Naive thymus-derived CD8-positive, alpha-beta T cell (primary cell): ENCODE results near the gene SLC51A. TPM values are rescaled to one million over a fixed set of nuclear protein-coding genes. Genes with fewer than 3 reads are reported as not detected.
"Not testable (repeated sequence)": the region's sequence is repeated elsewhere in the genome, so short reads cannot be mapped to it uniquely, and the experiment has no call there.

Experiments
- ATAC-seq, 2 donors: fragments of 150-1000 bp; cut with Tn5 transposase in 1 of 2; sonication (Bioruptor Pico), chemical (Tn5 transposase) in 1 of 2; 1 replicate in 1 of 2; 2 replicates in 1 of 2; pipeline ENCODE4 v1.10.0; 2021; ENCODE audit warnings: mild to moderate bottlenecking in 2 of 2, moderate library complexity in 2 of 2
- POLR2A ChIA-PET: fragments of 350-600 bp; sonication (Branson Sonifier 250); formaldehyde crosslinking; loops from one replicate; lab custom pipeline; 2021; ENCODE audit warnings: antibody characterized with exemption; lab: Charles Lee
- DNase-seq, 10 donors: peaks; one replicate each; pipeline versions ENCODE4 v3.0.0 to v3.0.0-alpha.2; 2020 to 2022
- H3K27ac Mint-ChIP-seq, 10 donors: one replicate each; pipeline ENCODE4 v1.8.0; 2020 to 2022; ENCODE audit warnings: mild to moderate bottlenecking in 10 of 10, mixed read lengths in 10 of 10, moderate library complexity in 4 of 10, inconsistent platforms in 1 of 10
- H3K27me3 Mint-ChIP-seq, 5 donors: one replicate each; pipeline ENCODE4 v1.8.0; 2021 to 2022; ENCODE audit warnings: mixed read lengths in 5 of 5
- H3K36me3 Mint-ChIP-seq, 3 donors: one replicate each; pipeline ENCODE4 v1.8.0; 2020 to 2022; ENCODE audit warnings: mixed read lengths in 3 of 3, mild to moderate bottlenecking in 2 of 3, inconsistent platforms in 1 of 3
- H3K4me1 Mint-ChIP-seq, 4 donors: one replicate each; pipeline ENCODE4 v1.8.0; 2021 to 2022; ENCODE audit warnings: mixed read lengths in 4 of 4
- H3K4me3 Mint-ChIP-seq, 10 donors: one replicate each; pipeline ENCODE4 v1.8.0; 2020 to 2022; ENCODE audit warnings: mild to moderate bottlenecking in 10 of 10, mixed read lengths in 10 of 10, moderate library complexity in 6 of 10, inconsistent platforms in 1 of 10
- H3K9me3 Mint-ChIP-seq, 9 donors: one replicate each; pipeline ENCODE4 v1.8.0; 2020 to 2022; ENCODE audit warnings: mixed read lengths in 9 of 9, mild to moderate bottlenecking in 3 of 9, inconsistent platforms in 1 of 9, moderate library complexity in 1 of 9
- polyA plus RNA-seq, 3 donors: library from polyadenylated mRNA; unstranded; fragments of 300-500 nt; fragmentation: Illumina TruSeq; gene quantifications; one replicate each; pipeline ENCODE4 v1.2.3, GENCODE V29; 2021
- total RNA-seq, 8 experiments: library from RNA in 2 of 8; stranded (reverse) in 2 of 8; gene quantifications; one replicate each; pipeline ENCODE4 v1.2.3 and lab custom pipeline; 2021 to 2026

The SLC51A gene
- total and polyA plus RNA-seq, 5 experiments from 2014 or later: 0.67 to 0.89 TPM; not detected in 3

DNA sequence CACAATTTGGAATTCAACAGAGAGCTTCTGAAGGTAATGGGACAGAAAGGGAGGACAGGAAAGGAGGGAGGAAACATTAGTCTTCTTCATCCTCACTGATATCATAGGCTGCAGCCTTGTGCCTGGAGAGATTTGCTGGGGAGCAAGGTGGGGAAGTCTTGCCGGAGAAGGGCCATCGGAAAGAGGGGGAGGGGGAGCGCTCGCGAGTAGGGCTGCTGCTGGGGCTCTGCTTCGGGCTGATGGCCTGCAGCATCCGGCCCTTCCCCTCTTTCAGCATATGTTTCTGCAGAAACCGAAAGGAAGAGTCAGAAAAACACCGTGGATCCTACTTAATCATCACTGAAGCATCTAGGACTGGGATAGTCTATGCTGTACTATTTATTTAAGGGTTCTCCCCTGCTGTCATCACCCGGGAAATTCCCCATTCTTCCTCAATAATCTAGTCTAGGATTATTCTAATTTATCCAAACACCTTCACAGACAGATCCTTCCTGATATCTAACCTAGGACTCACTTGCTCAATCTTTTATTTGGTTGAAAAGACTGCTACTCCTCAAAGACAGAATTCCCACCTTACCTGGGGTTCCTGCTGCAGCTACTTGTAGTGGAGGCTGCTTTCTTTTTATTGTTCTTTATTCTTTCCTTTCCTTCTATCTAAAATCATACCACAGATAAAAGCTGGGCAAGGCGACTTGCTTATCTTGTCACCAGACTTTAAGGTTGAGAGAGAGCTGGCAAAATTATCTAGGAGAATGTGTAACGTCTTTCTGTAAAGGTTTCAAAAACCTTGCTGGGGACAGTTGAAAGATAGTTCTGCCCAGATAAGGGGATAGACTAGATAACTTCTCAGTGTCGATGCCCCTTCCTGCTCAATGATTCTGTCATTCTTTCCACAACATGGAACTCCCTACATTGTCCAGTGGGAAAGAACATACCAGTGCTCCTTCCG lies 22.6 kb downstream of the SLC51A start:
- no peaks in the 10 kb centered on the region for H3K27me3 Mint-ChIP-seq
- H3K4me3 Mint-ChIP-seq: no peak overlapping the region
- no peaks in the 10 kb centered on the region for H3K9me3 Mint-ChIP-seq
- peaks cover 0 to 56% (median 8%) of the 10 kb centered on the region in 3 donors for H3K36me3 Mint-ChIP-seq
- DNase-seq (no peak), ATAC-seq (no peak)
- peak overlapping the region in 3 of 10 donors; percentile 12 to 47 (median 12) for H3K27ac Mint-ChIP-seq
- peaks cover 3 to 11% (median 9%) of the 10 kb centered on the region in 4 donors for H3K4me1 Mint-ChIP-seq
- POLR2A ChIA-PET: no interaction called here

DNA sequence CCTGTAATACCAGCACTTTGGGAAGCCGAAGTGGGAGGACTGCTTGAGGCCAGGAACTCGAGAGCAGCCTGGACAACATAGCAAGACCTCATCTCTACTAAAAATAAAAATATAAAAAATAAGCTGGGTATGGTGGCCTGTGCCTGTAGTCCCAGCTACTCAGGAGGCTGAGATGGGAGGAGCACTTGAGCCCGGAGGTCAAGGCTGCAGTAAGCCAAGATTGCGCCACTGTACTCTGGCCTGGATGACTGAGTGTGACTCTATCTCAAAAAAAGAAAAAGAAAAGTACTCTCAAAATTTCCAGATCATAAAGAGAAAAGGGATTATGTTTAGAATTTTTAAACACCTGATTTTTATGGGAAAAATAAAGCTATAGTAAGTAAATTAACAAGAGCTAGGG lies 24.1 kb downstream of the SLC51A start:
- no peak overlapping the region for H3K27ac Mint-ChIP-seq
- DNase-seq: no peak
- H3K36me3 Mint-ChIP-seq: peaks cover 0 to 62% (median 8%) of the 10 kb centered on the region in 3 donors
- POLR2A ChIA-PET: no interaction called here
- H3K27me3 Mint-ChIP-seq: no peaks in the 10 kb centered on the region
- H3K4me1 Mint-ChIP-seq: peaks cover 3 to 11% (median 9%) of the 10 kb centered on the region in 4 donors
- no peak overlapping the region for H3K4me3 Mint-ChIP-seq
- no peaks in the 10 kb centered on the region for H3K9me3 Mint-ChIP-seq
- no peak for ATAC-seq

DNA sequence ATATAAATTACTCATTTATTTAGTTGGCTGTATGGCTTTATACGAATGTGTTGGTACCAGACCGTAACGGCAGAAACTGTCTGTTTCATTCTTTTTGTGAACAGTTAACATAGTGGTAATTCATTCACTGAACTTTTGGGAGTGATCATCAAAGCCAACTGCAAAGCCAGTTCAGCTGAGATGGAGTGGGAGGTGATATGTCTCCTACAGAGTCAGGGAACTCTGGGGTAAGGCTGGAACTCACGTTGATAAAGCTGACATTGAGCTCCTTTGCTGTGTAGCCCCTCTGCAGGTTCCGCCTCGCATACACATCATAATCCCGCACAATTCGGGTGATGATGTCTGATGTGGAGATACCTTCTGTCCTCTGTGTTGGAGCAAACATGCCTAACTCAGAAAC lies 25.4 kb downstream of the SLC51A start:
- ATAC-seq (no peak), DNase-seq (no peak)
- no peaks in the 10 kb centered on the region for H3K27me3 Mint-ChIP-seq
- H3K9me3 Mint-ChIP-seq: no peaks in the 10 kb centered on the region
- peaks cover 3 to 9% (median 7%) of the 10 kb centered on the region in 4 donors for H3K4me1 Mint-ChIP-seq
- no peak overlapping the region for H3K4me3 Mint-ChIP-seq
- H3K36me3 Mint-ChIP-seq: peaks cover 0 to 72% (median 11%) of the 10 kb centered on the region in 3 donors
- H3K27ac Mint-ChIP-seq: no peak overlapping the region
- POLR2A ChIA-PET: no interaction called here

- H3K4me3 Mint-ChIP-seq, H3K9me3 Mint-ChIP-seq, H3K27me3 Mint-ChIP-seq, POLR2A ChIA-PET, H3K4me1 Mint-ChIP-seq, DNase-seq, ATAC-seq, H3K27ac Mint-ChIP-seq: not testable (repeated sequence)
- peaks cover 0 to 72% (median 13%) of the 10 kb centered on the region in 3 donors for H3K36me3 Mint-ChIP-seq
Observed at GRCh38 chr3:196244166-196244565, 27.8 kb downstream of the SLC51A start.

GRCh38 chr3:196246612-196247308 lies 30.4 kb downstream of the SLC51A start:
- peaks cover 0 to 52% (median 5%) of the 10 kb centered on the region in 3 donors for H3K36me3 Mint-ChIP-seq
- no peaks in the 10 kb centered on the region for H3K9me3 Mint-ChIP-seq
- DNase-seq (no peak), ATAC-seq (no peak)
- H3K27ac Mint-ChIP-seq: no peak overlapping the region
- no peaks in the 10 kb centered on the region for H3K27me3 Mint-ChIP-seq
- POLR2A ChIA-PET: no interaction called here
- no peaks in the 10 kb centered on the region for H3K4me1 Mint-ChIP-seq
- no peak overlapping the region for H3K4me3 Mint-ChIP-seq

DNA sequence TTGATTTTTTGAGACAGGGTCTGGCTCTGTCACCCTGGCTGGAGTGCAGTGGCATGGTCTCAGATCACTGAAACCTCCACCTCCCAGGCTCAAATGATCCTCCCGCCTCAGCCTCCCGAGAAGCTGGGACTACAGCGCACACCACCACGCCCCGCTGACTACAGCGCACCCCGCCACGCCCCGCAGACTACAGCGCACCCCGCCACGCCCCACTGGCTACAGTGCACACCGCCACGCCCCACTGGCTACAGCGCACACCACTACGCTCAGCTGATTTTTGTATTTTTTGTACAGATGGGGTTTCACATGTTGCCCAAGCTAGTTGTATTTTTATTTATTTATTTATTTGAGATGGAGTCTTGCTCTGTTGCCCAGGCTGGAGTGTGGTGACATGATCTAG lies 35.6 kb downstream of the SLC51A start:
- Mint-ChIP-seq H3K9me3 (no peaks in the 10 kb centered on the region), H3K27ac (no peak overlapping the region), H3K4me1 (peaks cover 0 to 4% (median 2%) of the 10 kb centered on the region in 4 donors), H3K36me3 (peaks cover 0 to 37% (median 2%) of the 10 kb centered on the region in 3 donors), H3K27me3 (no peaks in the 10 kb centered on the region), H3K4me3 (no peak overlapping the region)
- DNase-seq: no peak
- ATAC-seq: no peak
- POLR2A ChIA-PET: no interaction called here

DNA sequence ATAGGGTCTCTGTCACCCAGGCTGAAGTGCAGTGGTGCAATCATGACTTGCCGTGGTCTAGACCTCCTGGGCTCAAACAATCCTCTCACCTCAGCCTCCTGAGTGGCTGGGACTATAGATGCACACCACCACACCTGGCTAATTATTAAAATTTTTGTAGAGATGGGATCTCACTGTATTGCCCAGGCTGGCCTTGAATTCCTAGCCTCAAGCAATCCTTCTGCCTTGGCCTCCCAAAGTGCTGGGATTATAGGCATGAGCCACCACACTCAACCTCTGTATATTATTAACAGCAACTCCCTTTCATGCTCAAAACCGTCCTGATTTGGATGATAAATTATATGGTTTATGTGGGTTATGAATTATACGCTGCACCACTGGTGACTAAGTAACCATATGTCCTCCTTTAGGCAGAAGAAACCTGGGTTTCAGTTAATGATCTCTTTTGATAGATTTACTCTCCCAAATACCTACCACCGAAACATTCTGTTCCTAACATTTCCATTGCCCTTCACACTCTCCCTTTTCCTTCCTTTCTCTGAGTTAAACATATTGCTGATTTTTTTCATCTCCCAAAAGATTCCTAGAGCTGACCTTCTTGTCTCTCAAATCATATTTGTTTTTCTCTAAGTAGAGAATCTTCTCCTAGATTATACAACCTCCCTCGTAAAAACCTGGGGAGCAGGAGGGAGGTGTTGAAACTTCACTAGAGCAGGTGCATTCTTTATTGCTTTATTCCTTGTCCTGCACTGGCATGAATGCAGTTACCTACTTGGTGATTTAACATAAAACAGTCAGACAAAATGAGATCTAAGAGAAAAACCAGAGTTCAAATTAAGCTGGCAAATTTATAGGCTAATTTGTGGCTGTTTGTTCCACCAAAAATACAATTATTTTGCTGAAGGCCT lies 38.3 kb downstream of the SLC51A start:
- ATAC-seq: no peak
- POLR2A ChIA-PET: no interaction called here
- H3K27ac Mint-ChIP-seq: peak overlapping the region in 4 of 10 donors; percentile 17 to 73 (median 37)

DNA sequence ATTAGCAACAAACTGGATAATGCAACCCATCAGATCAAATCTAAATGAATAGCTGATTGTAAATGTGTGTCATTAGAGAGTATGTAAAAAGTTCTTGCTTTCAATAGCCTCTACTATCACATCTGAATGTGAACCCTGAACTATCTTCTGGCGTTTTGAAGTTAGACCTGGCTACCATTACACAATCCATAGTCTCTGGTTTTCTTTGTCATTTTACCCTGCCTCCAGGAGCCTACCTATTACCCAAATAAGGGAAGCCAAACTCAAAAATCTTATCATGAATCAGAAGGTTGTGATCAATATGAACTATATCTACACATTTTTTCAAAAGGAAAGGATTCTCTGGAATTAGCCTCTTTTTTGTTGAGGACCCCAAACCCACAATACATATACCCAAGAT lies 39.4 kb downstream of the SLC51A start:
- H3K27me3 Mint-ChIP-seq: no peaks in the 10 kb centered on the region
- peaks cover 0 to under 1% (median 0%) of the 10 kb centered on the region in 9 donors for H3K9me3 Mint-ChIP-seq
- ATAC-seq (no peak), DNase-seq (no peak)
- H3K36me3 Mint-ChIP-seq: peaks cover under 1 to 34% (median 3%) of the 10 kb centered on the region in 3 donors
- POLR2A ChIA-PET: no interaction called here
- no peak overlapping the region for H3K4me3 Mint-ChIP-seq
- H3K4me1 Mint-ChIP-seq: peaks cover 0 to 5% (median 3%) of the 10 kb centered on the region in 4 donors
- peak overlapping the region in 4 of 10 donors; percentile 21 to 54 (median 28) for H3K27ac Mint-ChIP-seq

More for the DNA sequence above, 38.3 kb downstream of the SLC51A start:
- no peak for DNase-seq
- Mint-ChIP-seq H3K9me3 (no peaks in the 10 kb centered on the region), H3K4me3 (no peak overlapping the region), H3K27me3 (no peaks in the 10 kb centered on the region), H3K36me3 (peaks cover 0 to 31% (median 0%) of the 10 kb centered on the region in 3 donors), H3K4me1 (peaks cover 0 to 5% (median 3%) of the 10 kb centered on the region in 4 donors)

DNA sequence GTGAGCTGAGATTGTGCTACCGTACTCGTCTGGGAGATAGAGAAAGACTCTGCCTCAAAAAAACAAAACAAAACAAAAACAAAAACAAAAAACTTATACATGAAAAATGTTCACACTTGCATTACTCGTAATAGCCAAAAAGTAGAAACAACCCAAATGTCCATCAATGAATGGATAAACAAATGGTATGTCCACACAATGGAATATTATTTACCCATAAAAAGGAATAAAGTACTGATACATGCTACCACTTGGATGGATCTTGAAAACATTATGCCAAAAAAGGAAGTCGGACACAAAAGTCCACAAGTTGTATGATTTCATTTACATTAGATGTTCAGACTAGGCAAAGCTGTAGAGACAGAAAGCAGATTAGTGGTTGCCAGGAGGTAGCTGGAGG lies 44.5 kb downstream of the SLC51A start:
- POLR2A ChIA-PET: interaction anchor here (0.5 kb wide), 1 partner anchor 176 kb away, joined by 3 read pairs; no protein-coding TSS in a partner anchor
- H3K4me3 Mint-ChIP-seq: no peak overlapping the region
- no peaks in the 10 kb centered on the region for H3K27me3 Mint-ChIP-seq
- H3K9me3 Mint-ChIP-seq: peaks cover 0 to 4% (median 0%) of the 10 kb centered on the region in 9 donors
- peak overlapping the region in 1 of 10 donors; percentile 31 for H3K27ac Mint-ChIP-seq
- DNase-seq (no peak), ATAC-seq (no peak)
- H3K36me3 Mint-ChIP-seq: peaks cover 4 to 66% (median 11%) of the 10 kb centered on the region in 3 donors
- peaks cover 0 to 4% (median under 1%) of the 10 kb centered on the region in 4 donors for H3K4me1 Mint-ChIP-seq

DNA sequence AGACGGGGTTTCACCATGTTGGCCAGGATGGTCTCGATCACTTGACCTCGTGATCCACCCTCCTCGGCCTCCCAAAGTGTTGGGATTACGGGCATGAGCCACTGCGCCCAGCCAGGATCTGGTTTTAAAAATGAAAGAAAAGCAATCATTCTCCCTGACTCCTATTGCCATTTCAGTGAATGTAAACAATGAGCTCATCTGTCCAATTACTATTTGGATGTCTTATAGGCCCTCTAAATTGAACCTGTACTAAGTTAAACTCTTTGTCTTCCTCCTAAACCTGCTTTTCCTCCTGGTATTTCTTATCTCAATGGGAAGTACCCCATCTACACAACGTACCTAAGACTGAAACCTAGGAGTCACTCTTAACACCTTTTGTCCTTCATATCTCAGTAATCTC lies 47.5 kb downstream of the SLC51A start:
- H3K4me1 Mint-ChIP-seq: peaks cover 0 to 4% (median 4%) of the 10 kb centered on the region in 4 donors
- peaks cover 4 to 76% (median 12%) of the 10 kb centered on the region in 3 donors for H3K36me3 Mint-ChIP-seq
- no peak overlapping the region for H3K4me3 Mint-ChIP-seq
- no peak for ATAC-seq
- H3K9me3 Mint-ChIP-seq: peaks cover 0 to 4% (median 0%) of the 10 kb centered on the region in 9 donors
- peak overlapping the region in 3 of 10 donors; percentile 37 to 63 (median 59) for H3K27ac Mint-ChIP-seq
- POLR2A ChIA-PET: no interaction called here
- H3K27me3 Mint-ChIP-seq: no peaks in the 10 kb centered on the region
- DNase-seq: no peak

- peak overlapping the region in 3 of 10 donors; percentile 26 to 69 (median 43) for H3K27ac Mint-ChIP-seq
- POLR2A ChIA-PET: no interaction called here
- H3K27me3 Mint-ChIP-seq: no peaks in the 10 kb centered on the region
- no peak for DNase-seq
- H3K36me3 Mint-ChIP-seq: peaks cover 4 to 70% (median 17%) of the 10 kb centered on the region in 3 donors
- peaks cover 5 to 14% (median 12%) of the 10 kb centered on the region in 4 donors for H3K4me1 Mint-ChIP-seq
- H3K4me3 Mint-ChIP-seq: no peak overlapping the region
- no peak for ATAC-seq
- no peaks in the 10 kb centered on the region for H3K9me3 Mint-ChIP-seq
Observed at GRCh38 chr3:196268284-196269163, 52.2 kb downstream of the SLC51A start.
